Measurements from ENCODE around the gene RREB1. TPM values are rescaled to one million over a fixed set of nuclear protein-coding genes. Genes with fewer than 3 reads are reported as not detected.
A peak's percentile ranks its signal among the peaks of the same experiment; 100 is the strongest.

The RREB1 gene
- total RNA-seq, 1 donor from 2014 or later, result 41.8 TPM

DNA sequence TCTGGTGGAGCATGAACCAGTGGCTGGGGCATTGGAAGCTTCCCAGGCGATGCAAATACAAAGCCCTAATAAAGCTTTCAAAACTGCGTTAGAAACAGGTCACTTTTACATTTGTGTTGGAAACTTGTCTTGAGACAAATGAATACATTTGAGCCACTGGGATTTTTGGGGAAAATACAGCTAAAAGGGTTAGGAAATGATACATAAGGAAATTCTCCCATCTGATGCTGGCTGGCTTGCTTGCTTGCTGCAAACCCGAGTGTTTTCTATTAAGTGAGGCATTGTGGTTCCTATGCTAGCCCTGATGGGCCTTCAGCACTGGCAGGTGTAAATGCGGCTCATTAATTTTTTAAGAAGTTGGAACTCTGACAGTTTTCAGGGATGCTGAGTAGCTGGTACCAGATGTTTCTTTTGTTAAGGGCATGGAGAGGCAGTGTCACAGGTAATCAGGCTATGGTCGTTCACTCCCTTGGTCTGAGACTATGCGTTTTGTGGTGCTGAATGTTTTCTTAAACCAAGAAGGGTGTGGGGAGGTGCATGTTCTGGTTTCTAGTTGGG is 35.2 kb downstream of the RREB1 start:
- peaks cover 42% of the 10 kb centered on the region for H3K4me1 ChIP-seq (ENCODE audit: insufficient read depth, low read length)
- Mint-ChIP-seq H3K27me3 (ENCODE audit: low read depth, unreplicated experiment) (no peaks in the 10 kb centered on the region), H3K4me3 (ENCODE audit: unreplicated experiment) (peak overlapping the region; percentile 34), H3K4me1 (ENCODE audit: low read depth, unreplicated experiment) (peaks cover 61% of the 10 kb centered on the region), H3K9me3 (ENCODE audit: unreplicated experiment) (no peaks in the 10 kb centered on the region), H3K27ac (ENCODE audit: unreplicated experiment) (peak overlapping the region; percentile 43), H3K36me3 (ENCODE audit: low read depth, unreplicated experiment) (no peaks in the 10 kb centered on the region)
- H3K27ac ChIP-seq (ENCODE audit: low read depth, low read length), result no peak overlapping the region
- H3K9me3 ChIP-seq (ENCODE audit: insufficient read depth, low read depth, low read length), result no peaks in the 10 kb centered on the region
- peaks cover 97% of the 10 kb centered on the region for H3K79me2 ChIP-seq (ENCODE audit: insufficient read depth, low read length)
- H3K9ac ChIP-seq (ENCODE audit: low read length), result no peak overlapping the region
- peak overlapping the region; percentile 2 for H3K4me2 ChIP-seq (ENCODE audit: low read length)
- H4K20me1 ChIP-seq (ENCODE audit: insufficient read depth, low read length), result peaks cover 20% of the 10 kb centered on the region
- no peak overlapping the region for H2AFZ ChIP-seq (ENCODE audit: low read depth, low read length)
- no peaks in the 10 kb centered on the region for H3K36me3 ChIP-seq (ENCODE audit: insufficient read depth, low read length)
- H3K4me3 ChIP-seq (ENCODE audit: insufficient read depth, low read depth, low read length), result no peak overlapping the region
- no peak for FAIRE-seq
- TF ChIP-seq EZH2 (IDR thresholded peaks at IDR 0.05; ENCODE audit: insufficient read depth, low read length), result no peak
- TF ChIP-seq, protein P1, sequence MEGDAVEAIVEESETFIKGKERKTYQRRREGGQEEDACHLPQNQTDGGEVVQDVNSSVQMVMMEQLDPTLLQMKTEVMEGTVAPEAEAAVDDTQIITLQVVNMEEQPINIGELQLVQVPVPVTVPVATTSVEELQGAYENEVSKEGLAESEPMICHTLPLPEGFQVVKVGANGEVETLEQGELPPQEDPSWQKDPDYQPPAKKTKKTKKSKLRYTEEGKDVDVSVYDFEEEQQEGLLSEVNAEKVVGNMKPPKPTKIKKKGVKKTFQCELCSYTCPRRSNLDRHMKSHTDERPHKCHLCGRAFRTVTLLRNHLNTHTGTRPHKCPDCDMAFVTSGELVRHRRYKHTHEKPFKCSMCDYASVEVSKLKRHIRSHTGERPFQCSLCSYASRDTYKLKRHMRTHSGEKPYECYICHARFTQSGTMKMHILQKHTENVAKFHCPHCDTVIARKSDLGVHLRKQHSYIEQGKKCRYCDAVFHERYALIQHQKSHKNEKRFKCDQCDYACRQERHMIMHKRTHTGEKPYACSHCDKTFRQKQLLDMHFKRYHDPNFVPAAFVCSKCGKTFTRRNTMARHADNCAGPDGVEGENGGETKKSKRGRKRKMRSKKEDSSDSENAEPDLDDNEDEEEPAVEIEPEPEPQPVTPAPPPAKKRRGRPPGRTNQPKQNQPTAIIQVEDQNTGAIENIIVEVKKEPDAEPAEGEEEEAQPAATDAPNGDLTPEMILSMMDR (IDR thresholded peaks at IDR 0.05; ENCODE audit: insufficient read depth, low read depth, low read length), result no peak
- no peak for DNase-seq (ENCODE audit: low read depth)
- H3K27me3 ChIP-seq (ENCODE audit: insufficient read depth, low read length), result no peaks in the 10 kb centered on the region

DNA sequence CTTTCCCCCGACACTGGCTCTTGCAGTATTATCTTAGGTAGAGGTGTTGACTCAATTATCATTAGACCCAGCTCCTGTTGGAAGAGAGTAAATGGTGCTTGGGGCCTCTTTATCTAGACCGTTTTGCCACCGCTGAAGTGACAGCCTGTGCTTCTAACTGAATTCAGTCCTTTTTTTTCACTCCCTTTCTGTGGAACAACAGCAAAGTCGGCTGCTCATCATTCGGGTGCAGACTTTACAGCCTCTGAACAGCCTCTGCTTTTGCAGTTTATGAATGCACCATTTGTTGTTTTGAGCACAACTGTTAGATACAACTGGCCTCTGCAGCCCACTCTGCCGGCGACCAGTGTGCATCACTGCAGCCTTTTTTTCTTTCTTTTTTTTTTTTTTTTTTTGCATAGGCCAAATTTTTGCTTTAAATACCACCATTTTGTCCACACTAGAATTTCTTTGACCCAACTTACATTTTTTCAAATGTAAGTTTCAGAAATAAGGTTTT is 35.8 kb downstream of the RREB1 start:
- H3K36me3 ChIP-seq (ENCODE audit: insufficient read depth, low read length), result no peaks in the 10 kb centered on the region
- Mint-ChIP-seq H3K27me3 (ENCODE audit: low read depth, unreplicated experiment) (no peaks in the 10 kb centered on the region), H3K27ac (ENCODE audit: unreplicated experiment) (peak overlapping the region; percentile 43), H3K4me3 (ENCODE audit: unreplicated experiment) (peak overlapping the region; percentile 34), H3K36me3 (ENCODE audit: low read depth, unreplicated experiment) (no peaks in the 10 kb centered on the region), H3K4me1 (ENCODE audit: low read depth, unreplicated experiment) (peaks cover 62% of the 10 kb centered on the region), H3K9me3 (ENCODE audit: unreplicated experiment) (no peaks in the 10 kb centered on the region)
- no peak overlapping the region for H2AFZ ChIP-seq (ENCODE audit: low read depth, low read length)
- no peak for TF ChIP-seq EZH2 (IDR thresholded peaks at IDR 0.05; ENCODE audit: insufficient read depth, low read length)
- TF ChIP-seq, protein P1 (IDR thresholded peaks at IDR 0.05; ENCODE audit: insufficient read depth, low read depth, low read length), result peak; percentile 18
- FAIRE-seq, result no peak
- no peaks in the 10 kb centered on the region for H3K27me3 ChIP-seq (ENCODE audit: insufficient read depth, low read length)
- H4K20me1 ChIP-seq (ENCODE audit: insufficient read depth, low read length), result peaks cover 20% of the 10 kb centered on the region
- H3K9ac ChIP-seq (ENCODE audit: low read length), result no peak overlapping the region
- peak overlapping the region; percentile 2 for H3K4me2 ChIP-seq (ENCODE audit: low read length)
- H3K4me3 ChIP-seq (ENCODE audit: insufficient read depth, low read depth, low read length), result no peak overlapping the region
- no peaks in the 10 kb centered on the region for H3K9me3 ChIP-seq (ENCODE audit: insufficient read depth, low read depth, low read length)
- no peak for DNase-seq (ENCODE audit: low read depth)
- H3K27ac ChIP-seq (ENCODE audit: low read depth, low read length), result no peak overlapping the region
- peaks cover 42% of the 10 kb centered on the region for H3K4me1 ChIP-seq (ENCODE audit: insufficient read depth, low read length)
- peaks cover 97% of the 10 kb centered on the region for H3K79me2 ChIP-seq (ENCODE audit: insufficient read depth, low read length)

DNA sequence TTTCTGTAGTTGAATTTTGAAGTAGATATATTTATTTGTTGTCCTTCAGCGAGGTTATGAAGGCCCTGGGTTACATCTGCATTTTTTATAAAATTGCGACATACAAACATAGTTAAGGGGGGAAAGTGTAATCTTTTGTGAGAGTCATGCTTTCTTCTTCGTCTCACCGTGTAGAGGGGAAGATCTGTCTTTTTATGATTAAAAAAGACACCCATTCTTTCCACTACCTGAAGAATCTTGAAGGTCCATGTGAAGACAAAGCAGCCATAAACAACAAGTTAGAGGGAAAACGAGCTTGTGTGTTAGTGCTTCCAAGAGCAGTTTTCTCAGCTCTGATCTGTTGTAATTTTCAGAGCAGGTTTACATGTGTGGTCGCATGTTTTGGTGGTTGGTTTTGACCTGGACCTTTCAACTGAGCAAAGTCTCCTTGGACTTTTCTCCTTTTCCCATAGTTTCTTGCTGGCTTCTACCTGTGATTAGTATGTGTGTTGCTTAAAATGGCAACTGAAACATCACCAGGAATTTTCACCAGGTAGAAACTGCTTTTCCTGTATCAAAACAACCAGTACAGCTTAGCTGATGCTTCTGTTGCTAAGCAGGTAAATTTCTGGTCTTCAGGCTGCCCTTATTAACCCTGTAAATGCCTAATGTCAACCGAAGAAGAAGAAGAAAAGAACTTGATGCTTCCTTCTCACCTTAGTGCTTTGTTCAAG is 37.3 kb downstream of the RREB1 start:
- Histone ChIP-seq H3K9ac (ENCODE audit: low read length) (no peak overlapping the region), H3K9me3 (ENCODE audit: insufficient read depth, low read depth, low read length) (no peaks in the 10 kb centered on the region), H3K79me2 (ENCODE audit: insufficient read depth, low read length) (peaks cover 97% of the 10 kb centered on the region), H3K4me3 (ENCODE audit: insufficient read depth, low read depth, low read length) (no peak overlapping the region), H2AFZ (ENCODE audit: low read depth, low read length) (no peak overlapping the region), H3K27me3 (ENCODE audit: insufficient read depth, low read length) (no peaks in the 10 kb centered on the region), H4K20me1 (ENCODE audit: insufficient read depth, low read length) (peaks cover 23% of the 10 kb centered on the region), H3K27ac (ENCODE audit: low read depth, low read length) (no peak overlapping the region), H3K4me1 (ENCODE audit: insufficient read depth, low read length) (peaks cover 46% of the 10 kb centered on the region), H3K4me2 (ENCODE audit: low read length) (no peak overlapping the region), H3K36me3 (ENCODE audit: insufficient read depth, low read length) (no peaks in the 10 kb centered on the region)
- DNase-seq (ENCODE audit: low read depth) (no peak), FAIRE-seq (no peak)
- H3K27ac Mint-ChIP-seq (ENCODE audit: unreplicated experiment), result peak overlapping the region; percentile 97
- no peaks in the 10 kb centered on the region for H3K9me3 Mint-ChIP-seq (ENCODE audit: unreplicated experiment)
- H3K36me3 Mint-ChIP-seq (ENCODE audit: low read depth, unreplicated experiment), result no peaks in the 10 kb centered on the region
- H3K27me3 Mint-ChIP-seq (ENCODE audit: low read depth, unreplicated experiment), result no peaks in the 10 kb centered on the region
- no peak overlapping the region for H3K4me3 Mint-ChIP-seq (ENCODE audit: unreplicated experiment)
- TF ChIP-seq, protein P1 (IDR thresholded peaks at IDR 0.05; ENCODE audit: insufficient read depth, low read depth, low read length), result no peak
- no peak for TF ChIP-seq EZH2 (IDR thresholded peaks at IDR 0.05; ENCODE audit: insufficient read depth, low read length)
- peaks cover 67% of the 10 kb centered on the region for H3K4me1 Mint-ChIP-seq (ENCODE audit: low read depth, unreplicated experiment)
